ENCODE measurements around the gene MYO5B. TPM values are rescaled to one million over a fixed set of nuclear protein-coding genes. Genes with fewer than 3 reads are reported as not detected.
A peak's percentile ranks its signal among the peaks of the same experiment; 100 is the strongest.
"Not testable (repeated sequence)": the region's sequence is repeated elsewhere in the genome, so short reads cannot be mapped to it uniquely, and the experiment has no call there.

MYO5B gene
- total RNA-seq, 4 donors from 2014 or later = 0.63 to 31.0 (median 13.0) TPM

GRCh38 chr18:49899657-49900330 lies 295.2 kb downstream of the MYO5B start:
- no peak for DNase-seq (ENCODE audit: low spot score)
- TF ChIP-seq CTCF (IDR thresholded peaks at IDR 0.05) = no peak
- ATAC-seq (ENCODE audit: low FRiP score) = no peak

GRCh38 chr18:49898421-49898820 lies 296.5 kb downstream of the MYO5B start:
- DNase-seq (ENCODE audit: low spot score) = peak; percentile 32
- TF ChIP-seq CTCF (IDR thresholded peaks at IDR 0.05) = no peak
- ATAC-seq (ENCODE audit: low FRiP score) = no peak

GRCh38 chr18:49894517-49895226 lies 300.3 kb downstream of the MYO5B start:
- DNase-seq (ENCODE audit: low spot score) (no peak), ATAC-seq (ENCODE audit: low FRiP score) (no peak)
- no peak for TF ChIP-seq CTCF (IDR thresholded peaks at IDR 0.05)

GRCh38 chr18:49893036-49893435 lies 301.9 kb downstream of the MYO5B start:
- DNase-seq (ENCODE audit: low spot score) (no peak), ATAC-seq (ENCODE audit: low FRiP score) (no peak)
- no peak for TF ChIP-seq CTCF (IDR thresholded peaks at IDR 0.05)

GRCh38 chr18:49892148-49892924 lies 302.6 kb downstream of the MYO5B start:
- ATAC-seq (ENCODE audit: low FRiP score) (no peak), DNase-seq (ENCODE audit: low spot score) (no peak)
- no peak for TF ChIP-seq CTCF (IDR thresholded peaks at IDR 0.05)

GRCh38 chr18:49890041-49890440 lies 304.9 kb downstream of the MYO5B start:
- ATAC-seq (ENCODE audit: low FRiP score) (no peak), DNase-seq (ENCODE audit: low spot score) (no peak)
- no peak for TF ChIP-seq CTCF (IDR thresholded peaks at IDR 0.05)

- ATAC-seq (ENCODE audit: low FRiP score); DNase-seq (ENCODE audit: low spot score): not testable (repeated sequence)
Observed at GRCh38 chr18:49889552-49889951, 305.4 kb downstream of the MYO5B start.

All from omental fat pad (tissue), 4 donors.